GM19043 (cell line): ENCODE data around the gene TUBB4A.

Source experiments
- ATAC-seq: cut with Tn5 transposase; IDR thresholded peaks from one replicate; pipeline ENCODE4 v1.9.1; 2021; ENCODE audit warnings: low read depth; ENCODE audit not compliant: unreplicated experiment

TUBB4A gene

DNA sequence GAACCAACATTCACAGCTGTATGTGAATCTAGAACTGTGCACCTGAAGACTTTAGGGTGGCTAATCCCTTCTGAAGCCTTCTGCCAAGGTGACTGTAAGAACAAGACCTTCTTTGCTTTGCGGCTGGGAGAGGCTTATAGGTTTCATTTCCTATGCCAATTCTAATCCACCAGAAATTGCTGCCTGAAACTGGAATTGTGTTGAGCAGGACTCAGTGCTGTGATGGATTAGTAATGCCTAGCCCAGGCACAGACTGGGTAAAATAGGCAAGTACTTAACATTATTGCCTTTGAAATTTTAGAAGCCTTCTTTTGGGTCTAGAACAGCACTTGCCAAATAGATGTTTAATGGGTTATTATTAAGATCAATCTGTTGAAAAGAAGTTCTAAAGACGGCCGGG, 54.1 kb downstream of the TUBB4A start:
- no peak for ATAC-seq

DNA sequence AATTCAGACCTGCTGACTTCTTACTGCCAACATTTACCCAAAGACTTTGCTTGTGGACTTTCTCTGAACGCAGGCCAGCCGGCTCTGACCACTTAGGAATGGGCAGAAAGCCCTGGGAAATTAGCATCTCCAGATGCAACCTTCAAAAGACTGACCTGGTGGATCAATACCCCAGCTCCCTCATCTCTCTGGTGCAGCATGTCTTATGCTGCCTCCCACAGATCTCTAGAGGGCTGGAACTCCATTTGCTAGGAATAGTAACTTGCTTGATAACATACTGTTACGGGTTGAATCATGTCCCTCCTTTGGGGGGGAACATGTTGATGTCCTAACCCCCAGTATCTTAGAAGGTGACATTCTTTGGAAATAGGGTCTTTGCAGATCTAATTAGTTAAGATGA, 55.7 kb downstream of the TUBB4A start:
- ATAC-seq, result no peak
